Measurements from ENCODE around the gene BGN.

Gene BGN

GRCh38 chrX:153554519-153555167 lies 59.9 kb downstream of the BGN start:
- H2AFZ ChIP-seq (ENCODE audit: low read depth, low read length, severe bottlenecking), result no peak overlapping the region

DNA sequence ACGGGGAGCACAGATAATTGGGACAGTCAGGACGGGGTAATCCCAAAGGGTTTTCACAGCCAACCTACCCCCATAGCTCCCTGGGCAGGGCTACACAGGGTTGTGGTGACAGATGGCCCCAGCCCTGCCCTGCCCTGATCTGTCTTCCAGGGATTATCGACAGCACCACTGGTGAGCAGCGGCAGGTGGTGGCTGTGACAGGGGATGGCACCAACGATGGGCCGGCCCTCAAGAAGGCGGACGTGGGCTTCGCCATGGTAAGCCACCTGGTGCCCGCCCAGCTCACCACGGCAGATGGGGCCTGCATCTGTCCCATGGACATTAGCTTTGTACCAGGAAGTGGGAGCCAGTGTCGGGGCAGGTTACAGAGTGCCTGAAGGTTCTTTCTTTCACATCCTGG lies 62.0 kb downstream of the BGN start:
- no peaks in the 10 kb centered on the region for H3K36me3 ChIP-seq (ENCODE audit: low read length)
- H3K9me3 ChIP-seq (ENCODE audit: insufficient read depth, low read length), result no peaks in the 10 kb centered on the region
- TF ChIP-seq, protein P1, sequence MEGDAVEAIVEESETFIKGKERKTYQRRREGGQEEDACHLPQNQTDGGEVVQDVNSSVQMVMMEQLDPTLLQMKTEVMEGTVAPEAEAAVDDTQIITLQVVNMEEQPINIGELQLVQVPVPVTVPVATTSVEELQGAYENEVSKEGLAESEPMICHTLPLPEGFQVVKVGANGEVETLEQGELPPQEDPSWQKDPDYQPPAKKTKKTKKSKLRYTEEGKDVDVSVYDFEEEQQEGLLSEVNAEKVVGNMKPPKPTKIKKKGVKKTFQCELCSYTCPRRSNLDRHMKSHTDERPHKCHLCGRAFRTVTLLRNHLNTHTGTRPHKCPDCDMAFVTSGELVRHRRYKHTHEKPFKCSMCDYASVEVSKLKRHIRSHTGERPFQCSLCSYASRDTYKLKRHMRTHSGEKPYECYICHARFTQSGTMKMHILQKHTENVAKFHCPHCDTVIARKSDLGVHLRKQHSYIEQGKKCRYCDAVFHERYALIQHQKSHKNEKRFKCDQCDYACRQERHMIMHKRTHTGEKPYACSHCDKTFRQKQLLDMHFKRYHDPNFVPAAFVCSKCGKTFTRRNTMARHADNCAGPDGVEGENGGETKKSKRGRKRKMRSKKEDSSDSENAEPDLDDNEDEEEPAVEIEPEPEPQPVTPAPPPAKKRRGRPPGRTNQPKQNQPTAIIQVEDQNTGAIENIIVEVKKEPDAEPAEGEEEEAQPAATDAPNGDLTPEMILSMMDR (IDR thresholded peaks at IDR 0.05; ENCODE audit: insufficient read depth, low read length, poor library complexity, severe bottlenecking), result no peak
- no peak for TF ChIP-seq EZH2phosphoT487 (conservative IDR thresholded peaks at IDR 0.05; ENCODE audit: low read length)
- no peak overlapping the region for H3K9ac ChIP-seq (ENCODE audit: low read length)
- no peaks in the 10 kb centered on the region for H3K27me3 ChIP-seq (ENCODE audit: low read length)
- no peaks in the 10 kb centered on the region for H3K79me2 ChIP-seq (ENCODE audit: insufficient read depth, low read length)
- no peak overlapping the region for H3K4me2 ChIP-seq (ENCODE audit: low read depth, low read length, poor library complexity, severe bottlenecking)
- no peak overlapping the region for H2AFZ ChIP-seq (ENCODE audit: low read depth, low read length, severe bottlenecking)
- no peaks in the 10 kb centered on the region for H4K20me1 ChIP-seq (ENCODE audit: low read depth, low read length)
- no peaks in the 10 kb centered on the region for H3K9me2 ChIP-seq (replicated peaks; ENCODE audit: insufficient read depth, low read length)
- H3K27ac ChIP-seq (ENCODE audit: low read depth, low read length), result no peak overlapping the region
- H3K4me3 ChIP-seq (ENCODE audit: insufficient read depth, low read length, poor library complexity, severe bottlenecking), result no peak overlapping the region
- H3F3A ChIP-seq (ENCODE audit: insufficient read depth), result no peaks in the 10 kb centered on the region

More at GRCh38 chrX:153554519-153555167, 59.9 kb downstream of the BGN start:
- Histone ChIP-seq H3K36me3 (ENCODE audit: low read length) (no peaks in the 10 kb centered on the region), H3K4me2 (ENCODE audit: low read depth, low read length, poor library complexity, severe bottlenecking) (no peak overlapping the region), H3K4me3 (ENCODE audit: insufficient read depth, low read length, poor library complexity, severe bottlenecking) (no peak overlapping the region), H3F3A (ENCODE audit: insufficient read depth) (no peaks in the 10 kb centered on the region), H3K9ac (ENCODE audit: low read length) (no peak overlapping the region), H3K9me3 (ENCODE audit: insufficient read depth, low read length) (no peaks in the 10 kb centered on the region), H3K9me2 (replicated peaks; ENCODE audit: insufficient read depth, low read length) (no peaks in the 10 kb centered on the region), H3K27ac (ENCODE audit: low read depth, low read length) (no peak overlapping the region), H3K79me2 (ENCODE audit: insufficient read depth, low read length) (no peaks in the 10 kb centered on the region), H4K20me1 (ENCODE audit: low read depth, low read length) (no peaks in the 10 kb centered on the region), H3K27me3 (ENCODE audit: low read length) (no peaks in the 10 kb centered on the region)
- no peak for TF ChIP-seq EZH2phosphoT487 (conservative IDR thresholded peaks at IDR 0.05; ENCODE audit: low read length)
- TF ChIP-seq, protein P1 (IDR thresholded peaks at IDR 0.05; ENCODE audit: insufficient read depth, low read length, poor library complexity, severe bottlenecking), result peak; percentile 44

DNA sequence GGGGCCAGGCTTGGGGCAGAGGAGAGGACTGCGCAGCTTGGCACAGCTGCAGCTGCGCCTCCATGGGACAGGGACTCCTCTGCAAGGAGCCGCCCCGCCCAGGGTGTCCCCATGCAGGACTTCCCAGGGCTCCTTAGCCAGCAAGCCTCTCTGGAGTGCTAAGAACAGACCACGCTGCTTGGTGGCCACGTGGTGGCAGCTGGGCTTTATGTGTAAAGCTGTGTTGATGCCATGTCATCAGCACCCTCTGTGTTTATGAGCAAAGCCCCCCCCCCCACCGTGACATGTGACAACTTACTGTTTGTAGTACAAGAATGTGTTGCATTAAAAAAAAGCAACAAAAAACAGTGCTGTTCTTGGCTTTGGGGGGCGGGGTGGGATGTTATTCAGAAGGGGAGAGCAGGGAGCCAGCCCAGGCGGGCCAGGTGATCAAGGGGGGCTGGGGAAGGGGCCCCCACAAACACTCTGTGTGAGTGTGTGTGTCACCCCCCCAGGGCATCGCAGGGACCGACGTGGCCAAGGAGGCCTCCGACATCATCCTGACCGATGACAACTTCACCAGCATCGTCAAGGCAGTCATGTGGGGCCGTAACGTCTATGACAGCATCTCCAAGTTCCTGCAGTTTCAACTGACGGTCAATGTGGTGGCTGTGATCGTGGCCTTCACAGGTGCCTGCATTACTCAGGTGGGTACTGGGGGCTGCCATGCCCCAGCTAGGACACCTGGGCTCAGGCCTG lies 63.0 kb downstream of the BGN start:
- Histone ChIP-seq H3K79me2 (ENCODE audit: insufficient read depth, low read length) (no peaks in the 10 kb centered on the region), H3K4me3 (ENCODE audit: insufficient read depth, low read length, poor library complexity, severe bottlenecking) (no peak overlapping the region), H2AFZ (ENCODE audit: low read depth, low read length, severe bottlenecking) (no peak overlapping the region), H3K9ac (ENCODE audit: low read length) (no peak overlapping the region), H3F3A (ENCODE audit: insufficient read depth) (no peaks in the 10 kb centered on the region), H3K9me3 (ENCODE audit: insufficient read depth, low read length) (no peaks in the 10 kb centered on the region), H3K27ac (ENCODE audit: low read depth, low read length) (no peak overlapping the region), H3K36me3 (ENCODE audit: low read length) (no peaks in the 10 kb centered on the region), H3K4me2 (ENCODE audit: low read depth, low read length, poor library complexity, severe bottlenecking) (no peak overlapping the region), H4K20me1 (ENCODE audit: low read depth, low read length) (no peaks in the 10 kb centered on the region), H3K27me3 (ENCODE audit: low read length) (no peaks in the 10 kb centered on the region), H3K9me2 (replicated peaks; ENCODE audit: insufficient read depth, low read length) (no peaks in the 10 kb centered on the region)
- TF ChIP-seq, protein P1 (IDR thresholded peaks at IDR 0.05; ENCODE audit: insufficient read depth, low read length, poor library complexity, severe bottlenecking), result no peak
- TF ChIP-seq EZH2phosphoT487 (conservative IDR thresholded peaks at IDR 0.05; ENCODE audit: low read length), result no peak

Data from SU-DHL-6 (cell line).